ENCODE data around the gene BABAM1. TPM values are rescaled to one million over a fixed set of nuclear protein-coding genes. Genes with fewer than 3 reads are reported as not detected.

The BABAM1 gene
- total and polyA plus RNA-seq, 8 donors, result 25.5 to 71.1 (median 33.0) TPM

DNA sequence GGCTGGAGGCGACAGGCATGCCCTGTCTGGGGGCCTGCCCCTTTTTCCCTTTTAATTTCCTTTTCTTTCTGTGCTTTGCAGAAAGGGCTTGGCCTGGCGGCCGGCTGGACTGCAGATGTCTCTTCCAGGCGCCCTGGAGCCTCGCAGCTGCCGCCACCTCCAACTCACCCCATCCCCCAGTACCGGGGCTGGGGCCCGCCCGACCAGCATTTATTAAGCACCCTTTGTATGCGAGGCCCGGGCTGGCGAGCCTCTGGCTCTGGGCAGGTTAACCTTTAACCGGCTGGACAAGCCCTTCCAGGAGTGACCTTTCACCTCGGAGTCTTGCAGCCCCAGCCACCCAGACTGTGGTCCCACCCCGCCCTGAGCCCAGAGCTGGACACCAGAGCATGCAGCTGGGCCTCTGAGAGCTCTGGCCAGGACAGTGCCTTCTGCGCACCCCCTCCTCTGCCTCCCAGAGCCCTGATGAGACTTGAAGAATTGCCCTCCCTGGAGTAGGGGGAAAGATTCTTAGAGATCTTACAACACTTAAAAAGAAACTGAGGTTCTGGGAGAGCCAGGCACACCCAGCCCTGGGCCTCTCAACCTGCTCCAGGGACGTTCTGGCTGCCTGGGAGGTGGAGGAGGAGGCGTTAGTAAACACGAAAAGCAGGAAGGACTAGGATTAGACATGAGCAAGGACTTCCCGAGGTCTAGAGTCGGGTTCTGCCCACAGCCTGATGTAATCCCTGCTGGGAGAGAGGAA is 20.4 kb upstream of the BABAM1 start:
- H3K27me3 ChIP-seq, result no peaks in the 10 kb centered on the region
- no peaks in the 10 kb centered on the region for H3K36me3 ChIP-seq
- intact Hi-C loops (cut with DNase I), result no loop called here
- peak; percentile 12 to 28 (median 16) for ATAC-seq
- H3K4me1 ChIP-seq, result peaks cover 18 to 36% (median 35%) of the 10 kb centered on the region in 3 donors
- H3K27ac ChIP-seq, result peak overlapping the region; percentile 84 to 91 (median 84)
- H3K4me3 ChIP-seq, result peak overlapping the region in 2 of 4 donors; percentile 32 to 80
- TF ChIP-seq, protein P1, sequence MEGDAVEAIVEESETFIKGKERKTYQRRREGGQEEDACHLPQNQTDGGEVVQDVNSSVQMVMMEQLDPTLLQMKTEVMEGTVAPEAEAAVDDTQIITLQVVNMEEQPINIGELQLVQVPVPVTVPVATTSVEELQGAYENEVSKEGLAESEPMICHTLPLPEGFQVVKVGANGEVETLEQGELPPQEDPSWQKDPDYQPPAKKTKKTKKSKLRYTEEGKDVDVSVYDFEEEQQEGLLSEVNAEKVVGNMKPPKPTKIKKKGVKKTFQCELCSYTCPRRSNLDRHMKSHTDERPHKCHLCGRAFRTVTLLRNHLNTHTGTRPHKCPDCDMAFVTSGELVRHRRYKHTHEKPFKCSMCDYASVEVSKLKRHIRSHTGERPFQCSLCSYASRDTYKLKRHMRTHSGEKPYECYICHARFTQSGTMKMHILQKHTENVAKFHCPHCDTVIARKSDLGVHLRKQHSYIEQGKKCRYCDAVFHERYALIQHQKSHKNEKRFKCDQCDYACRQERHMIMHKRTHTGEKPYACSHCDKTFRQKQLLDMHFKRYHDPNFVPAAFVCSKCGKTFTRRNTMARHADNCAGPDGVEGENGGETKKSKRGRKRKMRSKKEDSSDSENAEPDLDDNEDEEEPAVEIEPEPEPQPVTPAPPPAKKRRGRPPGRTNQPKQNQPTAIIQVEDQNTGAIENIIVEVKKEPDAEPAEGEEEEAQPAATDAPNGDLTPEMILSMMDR (IDR thresholded peaks at IDR 0.05), result no peak
- FAIRE-seq, result no peak
- DNase-seq, result peak in 5 of 6 donors; percentile 57 to 87 (median 61)
- 12 to 15% methylated on average over 19 to 21 of the region's 21 CpGs for WGBS, 2 donors
- no peaks in the 10 kb centered on the region for H3K9me3 ChIP-seq

DNA sequence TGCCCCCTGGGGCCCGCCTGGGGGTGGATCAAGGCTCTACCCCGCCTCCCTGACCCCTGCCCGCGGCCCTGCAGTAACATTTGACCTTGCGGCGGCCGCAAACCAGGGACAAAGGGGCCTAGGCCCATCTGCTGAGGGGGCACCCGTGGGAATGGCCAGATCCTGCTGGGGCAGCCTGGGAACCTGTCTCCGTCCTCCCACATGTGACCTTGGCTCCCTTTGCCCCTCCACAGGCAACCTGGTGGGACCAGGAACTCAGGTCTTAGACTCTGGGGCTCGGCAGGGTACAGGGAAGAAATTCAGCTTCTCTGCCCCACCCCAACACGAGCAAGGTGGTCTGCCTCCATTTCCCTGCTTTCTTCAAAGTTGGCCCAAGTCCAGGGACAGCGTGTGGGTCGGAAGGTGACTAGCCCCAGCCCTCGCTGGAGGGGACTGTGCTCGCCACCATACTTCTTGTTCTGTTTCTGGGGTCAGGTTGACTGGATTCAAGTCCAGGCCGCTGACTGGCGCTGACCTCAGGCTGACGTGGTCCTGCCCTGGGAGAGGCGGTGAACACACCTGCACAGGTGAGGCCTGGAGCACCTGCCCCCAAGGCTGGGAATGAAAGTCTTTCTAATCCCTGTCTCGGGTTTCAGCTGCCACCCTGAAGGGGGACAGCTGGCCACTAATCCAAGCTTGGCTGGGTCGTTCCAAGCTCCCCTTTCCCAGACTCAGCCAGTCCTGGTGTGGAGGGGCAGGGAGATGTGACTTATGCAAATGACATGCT is 19.0 kb upstream of the BABAM1 start:
- FAIRE-seq, result no peak
- TF ChIP-seq, protein P1 (IDR thresholded peaks at IDR 0.05), result no peak
- Histone ChIP-seq H3K36me3 (no peaks in the 10 kb centered on the region), H3K27ac (peak overlapping the region; percentile 76 to 91 (median 84)), H3K4me1 (peaks cover 18 to 28% (median 28%) of the 10 kb centered on the region in 3 donors), H3K4me3 (no peak overlapping the region), H3K27me3 (no peaks in the 10 kb centered on the region), H3K9me3 (no peaks in the 10 kb centered on the region)
- 28 to 32% methylated on average over 21 of the region's 21 CpGs for WGBS, 2 donors
- DNase-seq, result peak; percentile 80 to 94 (median 86)
- intact Hi-C loops (cut with DNase I), result no loop called here
- peak; percentile 49 to 59 (median 54) for ATAC-seq

DNA sequence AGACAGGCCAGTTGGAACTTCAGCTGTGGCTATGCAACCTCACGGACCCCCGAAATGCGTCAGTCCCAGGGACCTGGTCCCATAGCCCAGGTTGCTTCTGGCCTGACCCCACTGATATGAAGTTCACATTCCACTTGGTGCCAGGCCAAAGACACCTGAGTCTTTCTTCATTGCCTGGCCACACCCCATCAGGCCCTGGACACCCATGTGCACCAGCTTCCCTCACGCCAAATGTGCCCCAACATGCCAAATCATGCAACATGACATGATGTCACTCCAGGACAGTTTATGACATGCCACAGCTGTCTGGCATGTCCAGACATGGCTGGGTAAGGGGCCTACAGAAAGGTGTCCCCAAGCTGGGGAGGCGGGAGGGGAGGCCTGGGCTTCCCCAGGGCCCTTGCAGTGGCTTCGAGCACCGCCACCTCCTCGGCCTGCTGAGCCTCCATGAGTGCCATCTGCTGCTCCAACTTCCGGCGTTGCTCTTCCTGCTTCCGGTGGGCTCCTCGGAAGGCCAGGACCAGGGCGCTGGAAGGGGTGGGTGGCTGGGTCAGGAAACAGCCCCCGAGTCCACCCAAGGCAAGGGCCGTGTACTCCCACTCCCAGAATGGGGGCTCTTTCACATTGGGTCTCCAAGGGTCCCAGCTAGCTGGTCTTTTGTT is 17.2 kb upstream of the BABAM1 start:
- FAIRE-seq, result no peak
- Histone ChIP-seq H3K27me3 (no peaks in the 10 kb centered on the region), H3K4me3 (no peak overlapping the region), H3K27ac (peak overlapping the region in 2 of 4 donors; percentile 84 to 91), H3K9me3 (no peaks in the 10 kb centered on the region), H3K4me1 (peaks cover 18 to 28% (median 27%) of the 10 kb centered on the region in 3 donors), H3K36me3 (no peaks in the 10 kb centered on the region)
- WGBS, 2 donors, result 87 to 90% methylated on average over 15 of the region's 15 CpGs
- ATAC-seq, result no peak
- TF ChIP-seq, protein P1 (IDR thresholded peaks at IDR 0.05), result no peak
- intact Hi-C loops (cut with DNase I), result no loop called here
- peak in 1 of 6 donors; percentile 41 for DNase-seq

DNA sequence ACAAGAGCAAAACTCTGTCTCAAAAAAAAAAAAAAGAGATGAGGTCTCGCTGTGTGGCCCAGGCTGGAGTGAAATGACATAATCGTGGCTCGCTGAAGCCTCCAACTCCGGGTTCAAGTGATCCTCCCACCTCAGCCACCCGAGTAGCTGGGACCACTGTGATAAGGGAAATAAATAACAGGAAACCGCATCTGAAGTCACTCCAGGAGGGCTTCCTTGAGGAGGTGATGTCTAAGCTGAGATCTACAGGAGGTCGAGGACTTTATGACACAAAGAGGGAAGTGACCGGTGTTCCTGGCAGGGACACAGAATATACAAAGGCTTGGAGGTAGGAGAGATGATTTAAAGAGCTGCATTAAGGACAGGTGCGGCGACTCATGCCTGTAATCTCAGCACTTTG is 12.6 kb upstream of the BABAM1 start:
- FAIRE-seq (no peak), DNase-seq (no peak), ATAC-seq (no peak)
- intact Hi-C loops (cut with DNase I), result no loop called here
- Histone ChIP-seq H3K27me3 (no peaks in the 10 kb centered on the region), H3K36me3 (no peaks in the 10 kb centered on the region), H3K4me3 (no peak overlapping the region), H3K4me1 (peaks cover 0 to 15% (median 8%) of the 10 kb centered on the region in 3 donors), H3K9me3 (no peaks in the 10 kb centered on the region), H3K27ac (peak overlapping the region in 3 of 4 donors; percentile 38 to 70 (median 45))
- TF ChIP-seq, protein P1 (IDR thresholded peaks at IDR 0.05), result no peak
- 83 to 88% methylated on average over 10 of the region's 10 CpGs for WGBS, 2 donors

Measured in pancreas (tissue), 10 donors.